K562 (cell line): Measurements from ENCODE around the gene TUBA4B.

Experiments
- CEBPB ChIP-seq: fragments of 450-650 bp; IDR thresholded peaks from 2 replicates; pipeline ENCODE4 v1.6.1; 2016; ENCODE audit warnings: missing genetic modification characterization, missing compliant biosample characterization
- ELF1 ChIP-seq: fragments of 200-800 bp; sonication (Bioruptor generic); IDR thresholded peaks from 2 replicates; pipeline ENCODE4 v1.6.1; 2016; ENCODE audit warnings: missing genetic modification characterization, missing compliant biosample characterization
- RBM22 ChIP-seq: fragments of 200-400 bp; formaldehyde crosslinking; IDR thresholded peaks from 2 replicates; pipeline ENCODE4 v1.6.1; 2018; ENCODE audit warnings: low read length, low read depth; ENCODE audit not compliant: poor library complexity, severe bottlenecking
- RCOR1 ChIP-seq, 2 experiments: IDR thresholded peaks; 2 replicates each; pipeline ENCODE4 v1.6.1; 2012; ENCODE audit warnings: low read depth in 2 of 2, low read length in 2 of 2, borderline replicate concordance in 1 of 2, improper control_type of control experiment in 1 of 2
- STAT5B ChIP-seq: fragments of 250-450 bp; sonication (Bioruptor Pico); IDR thresholded peaks from 2 replicates; pipeline ENCODE4 v1.8.0; 2021; ENCODE audit warnings: mild to moderate bottlenecking, inconsistent platforms
- ZNF384 ChIP-seq: IDR thresholded peaks from 2 replicates; pipeline ENCODE4 v1.6.1; 2012; ENCODE audit warnings: low read depth, low read length, improper control_type of control experiment

- TF ChIP-seq RBM22 (no peak), ELF1 (no peak), STAT5B (no peak), CEBPB (tag) (no peak), RCOR1 (IDR thresholded peaks at IDR 0.05; ENCODE audit: borderline replicate concordance in 1 of 2, low read depth in 2 of 2, low read length in 2 of 2) (no peak), ZNF384 (no peak)
Observed at GRCh38 chr2:219249203-219249980, 3.7 kb upstream of the TUBA4B start.
